SK-N-SH (cell line): ENCODE data around the gene GRM7. TPM values are rescaled to one million over a fixed set of nuclear protein-coding genes. Genes with fewer than 3 reads are reported as not detected.

Experiments used
- CTCF ChIA-PET: fragments of 300-600, 350-600 bp; formaldehyde crosslinking; extraction: SDS; loops from one replicate; lab custom pipeline; 2021; lab: Yijun Ruan, JAX
- POLR2A ChIA-PET: fragments of 350-600 bp; sonication (Branson Sonifier 250); formaldehyde crosslinking; extraction: SDS; loops from one replicate; lab custom pipeline; 2020; ENCODE audit warnings: antibody characterized with exemption, inconsistent platforms; lab: Yijun Ruan, JAX
- DNase-seq: peaks from one replicate; pipeline ENCODE4 v3.0.0; 2012
- H2AFZ ChIP-seq: fragments of 200-600 bp; sonication (generic); 2 replicates; pipeline ENCODE4 v1.8.1; 2016; ENCODE audit warnings: antibody characterized with exemption, mild to moderate bottlenecking, low read depth
- H3F3A ChIP-seq: fragments of 200-600 bp; sonication (generic); replicated peaks from 2 replicates; pipeline ENCODE3; 2016; ENCODE audit warnings: antibody characterized with exemption, mild to moderate bottlenecking; ENCODE audit not compliant: insufficient read depth
- H3K27ac ChIP-seq, 2 experiments: fragments of 200-500 bp in 1 of 2; fragments of 200-600 bp in 1 of 2; sonication (Bioruptor generic) in 1 of 2; sonication (generic), shearing (Covaris generic) in 1 of 2; 2 replicates each; pipeline versions ENCODE4 v1.5.1 to v1.6.1; 2014 to 2016; ENCODE audit warnings: low read depth in 2 of 2, inconsistent platforms in 1 of 2, low read length in 1 of 2, mild to moderate bottlenecking in 1 of 2, mixed read lengths in 1 of 2
- H3K27me3 ChIP-seq: fragments of 200-600 bp; sonication (generic), shearing (Covaris generic); 2 replicates; pipeline ENCODE4 v1.6.1; 2016; ENCODE audit warnings: mixed run types; ENCODE audit not compliant: insufficient read depth
- H3K36me3 ChIP-seq, 2 experiments: fragments of 200-500 bp in 1 of 2; fragments of 200-600 bp in 1 of 2; sonication (Bioruptor generic) in 1 of 2; sonication (generic) in 1 of 2; replicated peaks in 1 of 2; 2 replicates each; pipeline versions ENCODE3 to v1.5.1; 2014 to 2016; ENCODE audit warnings: low read length in 1 of 2, mild to moderate bottlenecking in 1 of 2; ENCODE audit not compliant: insufficient read depth in 2 of 2, control insufficient read depth in 1 of 2
- H3K4me1 ChIP-seq, 2 experiments: fragments of 200-500 bp in 1 of 2; fragments of 200-600 bp in 1 of 2; sonication (Bioruptor generic) in 1 of 2; sonication (generic), shearing (Covaris generic) in 1 of 2; 2 replicates each; pipeline versions ENCODE4 v1.5.1 to v1.6.1; 2014 to 2016; ENCODE audit warnings: low read depth in 1 of 2, low read length in 1 of 2, mixed run types in 1 of 2; ENCODE audit not compliant: insufficient read depth in 2 of 2, control insufficient read depth in 1 of 2
- H3K4me2 ChIP-seq: fragments of 200-600 bp; sonication (generic), shearing (Covaris generic); 2 replicates; pipeline ENCODE4 v1.6.1; 2017; ENCODE audit warnings: mixed run types
- H3K4me3 ChIP-seq, 2 experiments: fragments of 200-500 bp in 1 of 2; fragments of 200-600 bp in 1 of 2; sonication (Bioruptor generic) in 1 of 2; sonication (generic), shearing (Covaris generic) in 1 of 2; 2 replicates each; pipeline versions ENCODE4 v1.5.1 to v1.8.1; 2014 to 2016; ENCODE audit warnings: low read depth in 2 of 2, inconsistent platforms in 1 of 2, low read length in 1 of 2, mild to moderate bottlenecking in 1 of 2, mixed read lengths in 1 of 2, moderate library complexity in 1 of 2
- H3K79me2 ChIP-seq: fragments of 200-600 bp; sonication (generic); 2 replicates; pipeline ENCODE4 v1.8.1; 2017; ENCODE audit warnings: mild to moderate bottlenecking; ENCODE audit not compliant: insufficient read depth
- H3K9ac ChIP-seq: fragments of 200-600 bp; sonication (generic); 2 replicates; pipeline ENCODE4 v1.6.1; 2017; ENCODE audit warnings: mixed run types
- H3K9me2 ChIP-seq: fragments of 200-600 bp; sonication (generic); 2 replicates; pipeline ENCODE4 v1.6.1; 2017; ENCODE audit warnings: mixed run types
- H3K9me3 ChIP-seq: fragments of 200-600 bp; sonication (generic); 2 replicates; pipeline ENCODE4 v1.6.1; 2017; ENCODE audit warnings: mixed run types, mild to moderate bottlenecking, moderate library complexity
- H4K20me1 ChIP-seq: fragments of 200-600 bp; sonication (generic); 2 replicates; pipeline ENCODE4 v1.6.1; 2017; ENCODE audit warnings: mild to moderate bottlenecking, mixed run types; ENCODE audit not compliant: insufficient read depth
- CHD2 ChIP-seq: fragments of 150-350 bp; IDR thresholded peaks from 2 replicates; pipeline ENCODE4 v1.6.1; 2018; ENCODE audit warnings: low read length; ENCODE audit not compliant: partially characterized antibody
- EZH2phosphoT487 ChIP-seq: fragments of 200-600 bp; sonication (generic); IDR thresholded peaks from 2 replicates; pipeline ENCODE4 v1.6.1; 2017; ENCODE audit warnings: low read depth, mixed run types, mild to moderate bottlenecking, antibody characterized with exemption, moderate library complexity, borderline replicate concordance
- GABPA ChIP-seq: IDR thresholded peaks from 2 replicates; pipeline ENCODE4 v1.4.0; 2012; ENCODE audit warnings: low read depth, mild to moderate bottlenecking
- GATA2 ChIP-seq: sonication (generic); formaldehyde crosslinking; IDR thresholded peaks from 2 replicates; pipeline ENCODE4 v1.5.0; 2020; ENCODE audit warnings: mild to moderate bottlenecking, missing genetic modification reagents
- MXI1 ChIP-seq: IDR thresholded peaks from 2 replicates; pipeline ENCODE4 v1.6.1; 2012; ENCODE audit warnings: mild to moderate bottlenecking, low read depth, low read length, improper control_type of control experiment
- NFIC ChIP-seq: IDR thresholded peaks from 2 replicates; pipeline ENCODE4 v1.4.0; 2012; ENCODE audit warnings: borderline replicate concordance
- NRF1 ChIP-seq: IDR thresholded peaks from 2 replicates; pipeline ENCODE4 v1.6.1; 2012; ENCODE audit warnings: low read depth, mild to moderate bottlenecking, low read length
- POLR2AphosphoS5 ChIP-seq: IDR thresholded peaks from 2 replicates; pipeline ENCODE4 v1.6.1; 2012; ENCODE audit warnings: low read depth, low read length
- RCOR1 ChIP-seq: fragments of 150-350 bp; IDR thresholded peaks from 2 replicates; pipeline ENCODE4 v1.6.1; 2017; ENCODE audit warnings: antibody characterized with exemption, low read length
- RFX5 ChIP-seq: IDR thresholded peaks from 2 replicates; pipeline ENCODE4 v1.6.1; 2012; ENCODE audit warnings: mild to moderate bottlenecking, improper control_type of control experiment, low read length
- SIN3A ChIP-seq: IDR thresholded peaks from 2 replicates; pipeline ENCODE4 v1.6.1; 2012; ENCODE audit warnings: low read depth, mild to moderate bottlenecking, low read length, moderate library complexity, borderline replicate concordance
- SMC3 ChIP-seq: IDR thresholded peaks from 2 replicates; pipeline ENCODE4 v1.6.1; 2012; ENCODE audit warnings: low read depth, low read length, improper control_type of control experiment
- TAF1 ChIP-seq: IDR thresholded peaks from 2 replicates; pipeline ENCODE4 v1.6.1; 2012; ENCODE audit warnings: low read depth, mild to moderate bottlenecking, low read length, moderate library complexity, borderline replicate concordance
- TCF12 ChIP-seq: IDR thresholded peaks from 2 replicates; pipeline ENCODE4 v1.4.0; 2012
- WGBS: methylation state at CpG from one replicate; pipeline ENCODE4 v1.1.6; 2017; ENCODE audit warnings: low lambda C conversion rate; 5-methylcytosine and 5-hydroxymethylcytosine counted together
- polyA plus RNA-seq, 3 experiments: library from polyadenylated mRNA; depleted of rRNA; stranded (reverse); fragments of >200 nt; gene quantifications; 2 replicates each; pipeline ENCODE4 v1.2.3, GENCODE V29; 2012
- TF ChIP-seq, protein P1 (sequence below): fragments of 200-600 bp; sonication (generic); IDR thresholded peaks from 2 replicates; pipeline ENCODE4 v1.6.1; 2017; ENCODE audit warnings: antibody characterized with exemption, mild to moderate bottlenecking, moderate library complexity

The GRM7 gene
- polyA plus RNA-seq, 1 of the 3 experiments (the other 2 are of a cell fraction), result 0.03 TPM

GRCh38 chr3:7038394-7038793 lies 177.5 kb downstream of the GRM7 start:
- H3K4me2 ChIP-seq, result no peak overlapping the region
- POLR2A ChIA-PET, result no interaction called here
- H3K9me3 ChIP-seq, result peaks cover 4% of the 10 kb centered on the region; the same call in 1 of the 2 replicates
- H4K20me1 ChIP-seq, result no peaks in the 10 kb centered on the region
- no peaks in the 10 kb centered on the region for H3K36me3 ChIP-seq
- DNase-seq, result no peak
- no peak overlapping the region for H3K27ac ChIP-seq
- H3K4me1 ChIP-seq, result no peaks in the 10 kb centered on the region
- 25% methylated on average over 4 of the region's 4 CpGs for WGBS
- H3K9ac ChIP-seq, result no peak overlapping the region
- no peaks in the 10 kb centered on the region for H3K27me3 ChIP-seq
- no peak for TF ChIP-seq POLR2AphosphoS5
- TF ChIP-seq NRF1, result no peak
- TF ChIP-seq RFX5, result no peak
- no peak for TF ChIP-seq RCOR1
- no peak for TF ChIP-seq NFIC
- TF ChIP-seq GABPA, result no peak
- TF ChIP-seq GATA2 (CRISPR knock-in tag), result no peak
- TF ChIP-seq MXI1, result no peak
- TF ChIP-seq TAF1, result no peak
- TF ChIP-seq EZH2phosphoT487, result no peak
- no peaks in the 10 kb centered on the region for H3K9me2 ChIP-seq
- H3K4me3 ChIP-seq, result no peak overlapping the region
- H3F3A ChIP-seq, result no peaks in the 10 kb centered on the region
- no peak overlapping the region for H2AFZ ChIP-seq
- CTCF ChIA-PET, result no interaction called here
- H3K79me2 ChIP-seq, result no peaks in the 10 kb centered on the region

GRCh38 chr3:7062714-7063113 lies 201.8 kb downstream of the GRM7 start:
- no peaks in the 10 kb centered on the region for H4K20me1 ChIP-seq
- H3F3A ChIP-seq, result no peaks in the 10 kb centered on the region
- H2AFZ ChIP-seq, result no peak overlapping the region
- TF ChIP-seq POLR2AphosphoS5, result no peak
- no peak for TF ChIP-seq CHD2
- no peak for TF ChIP-seq EZH2phosphoT487
- TF ChIP-seq TAF1, result no peak
- TF ChIP-seq SIN3A, result no peak
- TF ChIP-seq TCF12, result no peak
- no peak for TF ChIP-seq NRF1
- no peak for TF ChIP-seq RFX5
- TF ChIP-seq, protein P1, sequence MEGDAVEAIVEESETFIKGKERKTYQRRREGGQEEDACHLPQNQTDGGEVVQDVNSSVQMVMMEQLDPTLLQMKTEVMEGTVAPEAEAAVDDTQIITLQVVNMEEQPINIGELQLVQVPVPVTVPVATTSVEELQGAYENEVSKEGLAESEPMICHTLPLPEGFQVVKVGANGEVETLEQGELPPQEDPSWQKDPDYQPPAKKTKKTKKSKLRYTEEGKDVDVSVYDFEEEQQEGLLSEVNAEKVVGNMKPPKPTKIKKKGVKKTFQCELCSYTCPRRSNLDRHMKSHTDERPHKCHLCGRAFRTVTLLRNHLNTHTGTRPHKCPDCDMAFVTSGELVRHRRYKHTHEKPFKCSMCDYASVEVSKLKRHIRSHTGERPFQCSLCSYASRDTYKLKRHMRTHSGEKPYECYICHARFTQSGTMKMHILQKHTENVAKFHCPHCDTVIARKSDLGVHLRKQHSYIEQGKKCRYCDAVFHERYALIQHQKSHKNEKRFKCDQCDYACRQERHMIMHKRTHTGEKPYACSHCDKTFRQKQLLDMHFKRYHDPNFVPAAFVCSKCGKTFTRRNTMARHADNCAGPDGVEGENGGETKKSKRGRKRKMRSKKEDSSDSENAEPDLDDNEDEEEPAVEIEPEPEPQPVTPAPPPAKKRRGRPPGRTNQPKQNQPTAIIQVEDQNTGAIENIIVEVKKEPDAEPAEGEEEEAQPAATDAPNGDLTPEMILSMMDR, result no peak
- no peak for TF ChIP-seq SMC3
- H3K9me3 ChIP-seq, result no peaks in the 10 kb centered on the region
- no peaks in the 10 kb centered on the region for H3K9me2 ChIP-seq
- POLR2A ChIA-PET, result no interaction called here
- H3K4me3 ChIP-seq, result no peak overlapping the region
- H3K4me2 ChIP-seq, result no peak overlapping the region
- DNase-seq, result no peak
- no peaks in the 10 kb centered on the region for H3K27me3 ChIP-seq
- no peaks in the 10 kb centered on the region for H3K79me2 ChIP-seq
- CTCF ChIA-PET, result no interaction called here
- WGBS, result 7% methylated on average over 1 of the region's 1 CpG
- no peaks in the 10 kb centered on the region for H3K4me1 ChIP-seq
- no peak overlapping the region for H3K9ac ChIP-seq
- H3K27ac ChIP-seq, result no peak overlapping the region
- no peaks in the 10 kb centered on the region for H3K36me3 ChIP-seq
